Hematopoietic multipotent progenitor cell treated with erythropoietin and hydrocortisone succinate and interleukin-3 and kit ligand, for 4 days (in vitro differentiated cells): ENCODE measurements around the gene JMJD4.
"Not testable (repeated sequence)": the region's sequence is repeated elsewhere in the genome, so short reads cannot be mapped to it uniquely, and the experiment has no call there.

Experiments used
- DNase-seq: peaks from one replicate; pipeline ENCODE4 v3.0.0-alpha.2; 2015

JMJD4 gene

GRCh38 chr1:227730630-227731151, 4.4 kb downstream of the JMJD4 start:
- DNase-seq: no peak

GRCh38 chr1:227729881-227730629, 5.0 kb downstream of the JMJD4 start:
- DNase-seq: peak; percentile 79

GRCh38 chr1:227729144-227729880, 5.8 kb downstream of the JMJD4 start:
- peak; percentile 35 for DNase-seq

GRCh38 chr1:227728892-227729143, 6.3 kb downstream of the JMJD4 start:
- no peak for DNase-seq

GRCh38 chr1:227728059-227728891, 6.8 kb downstream of the JMJD4 start:
- peak; percentile 82 for DNase-seq

GRCh38 chr1:227726924-227727599, 8.0 kb downstream of the JMJD4 start:
- DNase-seq: no peak

GRCh38 chr1:227726318-227726717, 8.8 kb downstream of the JMJD4 start:
- DNase-seq: no peak

- DNase-seq: no peak
Observed at GRCh38 chr1:227725046-227725445, 10.1 kb downstream of the JMJD4 start.

GRCh38 chr1:227723474-227723873, 11.6 kb downstream of the JMJD4 start:
- no peak for DNase-seq

- DNase-seq: no peak
Observed at GRCh38 chr1:227718932-227719331, 16.2 kb downstream of the JMJD4 start.

- no peak for DNase-seq
Observed at GRCh38 chr1:227712648-227713047, 22.5 kb downstream of the JMJD4 start.

- DNase-seq: not testable (repeated sequence)
Observed at GRCh38 chr1:227710474-227710873, 24.6 kb downstream of the JMJD4 start.

GRCh38 chr1:227709451-227709850, 25.7 kb downstream of the JMJD4 start:
- no peak for DNase-seq

GRCh38 chr1:227707846-227708245, 27.3 kb downstream of the JMJD4 start:
- no peak for DNase-seq

- not testable (repeated sequence) for DNase-seq
Observed at GRCh38 chr1:227701631-227702030, 33.5 kb downstream of the JMJD4 start.

GRCh38 chr1:227697321-227697864, 37.7 kb downstream of the JMJD4 start:
- no peak for DNase-seq

- peak; percentile 2 for DNase-seq
Observed at GRCh38 chr1:227685807-227686206, 49.3 kb downstream of the JMJD4 start.
